Stimulated activated CD4-positive, alpha-beta T cell treated with anti-CD3 and anti-CD28 coated beads, TNF-alpha, amount 100 ng/mL, for 48 hours (primary cell): ENCODE data around the gene POLN.

ENCODE experiments used
- DNase-seq, 3 donors: peaks; one replicate each; pipeline ENCODE4 v3.0.0-alpha.2; 2020; ENCODE audit warnings: low read depth in 3 of 3

The POLN gene

GRCh38 chr4:2116687-2117400, 125.1 kb downstream of the POLN start:
- DNase-seq: no peak

DNA sequence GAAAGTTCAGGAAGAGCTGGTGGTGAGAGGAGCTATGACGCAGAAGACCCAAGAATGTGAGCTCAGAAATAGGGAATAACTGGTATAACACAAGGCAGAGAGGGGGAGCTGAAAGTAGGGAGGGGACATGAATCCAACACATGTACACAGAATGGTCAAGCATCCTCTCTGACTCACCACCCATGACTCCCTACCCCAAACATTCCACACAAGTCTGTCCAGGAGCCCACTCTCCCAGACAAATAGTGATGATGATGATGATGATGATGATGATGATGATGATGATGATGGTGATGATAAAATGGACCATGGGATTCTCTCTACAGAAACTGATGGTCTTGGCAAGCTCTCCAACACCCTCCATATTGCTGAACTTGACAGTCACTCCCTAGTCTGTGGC, 136.4 kb downstream of the POLN start:
- no peak for DNase-seq

DNA sequence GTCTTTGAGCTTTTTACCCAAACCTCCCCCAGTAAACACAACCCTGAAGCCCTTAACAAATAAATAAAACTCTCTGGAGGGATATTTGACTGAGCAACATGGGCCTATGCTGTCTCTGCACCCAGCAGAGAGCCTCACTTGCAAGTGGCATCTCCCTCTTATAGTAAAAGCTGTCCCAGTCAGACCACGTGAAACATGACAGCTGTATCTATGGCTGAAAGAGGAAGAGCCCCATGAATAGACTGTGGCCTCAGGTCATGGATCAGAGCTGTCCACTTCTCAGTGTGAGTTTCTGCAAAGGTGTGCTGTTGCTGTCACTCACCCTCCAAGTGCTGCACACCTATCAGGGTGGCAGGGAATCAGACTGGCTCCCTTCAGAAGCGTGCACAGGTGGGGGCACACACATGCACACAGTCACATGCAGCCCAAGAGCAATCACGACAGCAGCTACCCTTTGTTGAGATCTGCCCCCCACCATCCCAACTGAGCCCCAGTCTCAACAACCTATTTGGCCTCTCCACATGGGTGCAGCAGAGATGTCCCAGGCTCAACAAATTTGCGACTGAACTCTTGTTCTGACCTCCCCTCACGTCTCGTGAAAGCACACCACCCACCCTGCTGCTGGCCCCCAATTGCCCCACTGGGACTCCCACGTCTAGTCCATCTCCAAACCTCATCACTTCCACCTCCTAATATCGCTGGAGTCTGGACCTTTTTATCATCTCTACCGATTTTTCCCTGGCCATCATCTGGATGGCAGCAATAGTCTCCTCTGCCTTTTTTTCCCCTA, 137.2 kb downstream of the POLN start:
- no peak for DNase-seq

GRCh38 chr4:2103843-2104547, 137.9 kb downstream of the POLN start:
- no peak for DNase-seq

- DNase-seq: no peak
These were observed 138.6 kb downstream of the POLN start for GRCh38 chr4:2103127-2103842.

GRCh38 chr4:2102045-2102883, 139.7 kb downstream of the POLN start:
- no peak for DNase-seq

DNA sequence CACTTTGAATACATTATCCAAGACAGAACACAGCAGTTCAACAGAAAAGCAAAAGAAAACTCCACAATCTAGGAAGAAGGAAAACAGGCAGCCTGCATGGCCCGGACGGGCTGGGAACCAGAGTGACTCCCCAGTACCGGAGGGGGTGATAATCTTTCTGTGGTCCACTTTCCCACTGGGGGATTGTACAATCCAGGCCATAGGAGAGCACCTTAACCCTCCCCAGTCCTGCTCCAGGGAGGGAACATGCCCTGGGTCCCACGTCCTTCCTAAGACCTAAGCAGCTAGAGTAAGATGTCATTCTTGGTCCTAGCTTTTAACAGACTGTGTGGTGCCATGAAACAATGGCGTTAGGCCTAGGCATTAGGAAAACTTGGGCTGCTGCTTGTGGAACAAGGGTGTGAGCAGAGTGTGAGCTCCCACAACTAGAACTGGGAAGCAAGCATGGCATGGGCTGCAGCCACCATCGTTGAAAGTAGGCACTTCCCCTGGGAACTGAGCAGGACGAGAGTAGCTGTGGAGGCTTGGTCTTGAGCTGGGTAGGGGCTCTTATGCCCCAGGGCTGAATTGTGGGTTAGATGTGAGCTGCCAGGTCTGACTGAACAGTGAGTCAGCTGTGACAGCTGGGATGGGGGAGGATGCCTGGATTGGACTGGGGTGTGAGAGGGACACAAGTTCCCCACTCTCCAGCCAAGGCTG, 140.4 kb downstream of the POLN start:
- no peak for DNase-seq

DNA sequence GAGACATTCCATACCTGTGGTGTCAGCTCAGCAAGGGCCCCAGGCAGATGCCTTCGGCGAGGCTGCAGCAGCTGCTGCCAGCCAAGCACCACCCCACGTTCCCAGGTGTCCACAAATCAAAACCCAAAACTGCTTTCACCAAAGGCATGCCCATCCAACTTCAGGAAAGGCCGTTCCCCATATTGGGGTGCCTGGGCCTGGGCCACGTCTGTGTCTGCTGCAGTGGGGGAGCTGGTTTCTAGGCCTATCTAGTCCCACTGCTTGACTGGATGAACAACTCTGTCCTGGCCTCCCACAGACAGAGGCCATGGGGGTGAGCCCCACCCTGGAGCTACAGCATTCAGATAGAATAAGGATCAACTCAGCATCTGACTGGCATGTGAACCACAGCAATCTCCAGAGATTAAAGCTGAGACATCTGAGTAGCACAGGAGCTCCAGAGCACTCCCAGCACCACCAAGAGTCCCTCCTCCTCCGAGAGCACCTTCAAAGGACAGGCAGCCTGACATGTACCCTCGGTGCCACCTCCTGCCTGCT, 145.8 kb downstream of the POLN start:
- DNase-seq: no peak

DNA sequence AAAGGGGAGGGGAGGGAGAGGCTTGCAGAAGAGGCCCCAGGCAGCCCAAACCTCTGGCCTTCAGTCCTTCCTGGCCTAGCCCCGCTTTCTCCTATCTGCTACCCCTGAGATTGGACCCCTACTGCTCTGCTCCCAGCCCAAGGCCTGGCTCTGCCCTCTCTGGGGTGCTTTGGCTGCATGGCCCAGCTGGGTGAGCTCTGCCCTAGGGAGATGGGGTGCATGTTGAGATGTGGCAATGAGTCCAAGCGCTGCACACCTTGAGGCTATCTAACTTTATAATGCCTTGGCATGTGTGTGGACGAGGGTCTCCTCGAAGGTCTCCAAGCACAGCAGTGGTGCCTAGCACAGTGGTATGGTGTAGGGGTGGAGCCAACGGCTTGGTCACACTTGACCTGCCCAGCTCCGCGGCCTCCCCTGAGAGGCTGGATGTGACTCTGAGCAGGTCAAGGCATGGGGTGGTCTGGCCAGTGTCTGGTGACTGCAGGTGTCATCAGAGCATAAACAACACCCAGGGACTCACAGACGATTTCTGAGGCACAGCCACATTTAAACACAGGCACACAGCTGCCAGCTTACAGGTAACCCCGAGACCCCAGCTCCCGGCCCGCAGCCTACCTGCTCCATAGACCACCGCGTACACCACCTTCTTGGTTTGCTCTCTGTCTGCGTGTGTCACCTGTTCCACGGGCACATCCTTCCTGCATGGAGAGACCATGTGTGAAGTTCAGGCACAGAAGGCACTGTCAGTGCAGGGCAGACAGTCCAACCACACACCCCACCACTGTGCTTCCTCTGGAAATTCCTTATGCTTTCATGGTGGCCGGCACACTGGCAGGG, 146.5 kb downstream of the POLN start:
- no peak for DNase-seq

DNA sequence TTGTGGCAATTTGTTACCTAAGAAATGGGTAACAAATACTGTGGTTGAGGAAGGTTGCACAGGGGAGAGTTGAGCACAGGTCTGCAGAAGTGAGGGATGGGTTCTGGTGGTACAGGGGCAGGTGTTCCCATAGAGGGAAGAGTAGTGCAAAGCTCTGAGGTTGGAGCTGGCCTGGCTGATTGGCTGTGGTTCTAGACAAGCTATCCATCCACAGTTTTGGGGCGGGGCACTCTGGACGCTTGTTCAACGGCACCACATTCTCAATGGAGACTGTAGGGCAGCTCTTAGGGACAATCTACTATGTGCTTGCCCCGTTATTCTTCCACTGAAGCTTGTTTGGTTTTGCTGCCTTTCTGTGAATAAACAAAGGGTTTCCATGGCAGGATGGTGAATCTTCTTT, 147.4 kb downstream of the POLN start:
- no peak for DNase-seq

DNA sequence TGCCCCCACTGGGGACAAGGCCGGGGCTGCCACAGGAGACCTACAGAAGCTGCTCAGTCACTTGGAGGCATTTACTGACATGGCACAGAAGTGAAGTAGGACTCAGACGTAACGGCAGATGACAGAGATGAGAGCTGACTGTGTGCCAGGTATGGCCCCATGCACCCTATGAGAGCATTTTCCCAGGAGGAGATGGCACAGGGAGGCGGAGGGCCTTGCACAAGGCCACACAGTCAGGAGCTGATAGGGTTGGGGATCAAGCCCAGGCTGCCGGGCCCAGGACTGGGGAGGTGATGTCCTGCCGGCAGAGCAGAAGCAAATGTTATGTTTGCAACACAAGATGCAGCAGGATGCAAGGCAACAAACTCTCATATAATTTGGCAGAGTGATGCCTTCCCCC, 148.7 kb downstream of the POLN start:
- DNase-seq: no peak

GRCh38 chr4:2092669-2093053, 149.3 kb downstream of the POLN start:
- no peak for DNase-seq

GRCh38 chr4:2091990-2092668, 149.8 kb downstream of the POLN start:
- DNase-seq: no peak

GRCh38 chr4:2090642-2091041, 151.3 kb downstream of the POLN start:
- DNase-seq: no peak

DNA sequence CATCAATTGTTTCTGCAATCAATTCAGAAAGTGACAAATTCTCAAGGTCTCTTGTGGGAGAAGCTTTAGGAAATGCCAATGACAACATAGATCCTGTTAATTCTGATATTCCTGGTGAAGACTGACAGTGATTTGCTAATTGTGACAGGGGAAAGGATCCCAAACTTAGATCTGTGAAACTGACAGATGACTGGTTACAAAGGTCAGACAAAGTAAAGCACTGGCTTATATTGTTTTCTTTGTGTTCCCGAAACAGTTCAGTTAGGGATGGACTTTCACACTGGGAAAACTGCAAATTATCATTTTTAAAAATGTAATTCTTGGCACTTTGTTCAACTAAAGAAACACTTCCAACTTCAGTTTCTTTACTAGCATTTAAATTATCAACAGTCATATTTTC, 152.7 kb downstream of the POLN start:
- DNase-seq: no peak

DNA sequence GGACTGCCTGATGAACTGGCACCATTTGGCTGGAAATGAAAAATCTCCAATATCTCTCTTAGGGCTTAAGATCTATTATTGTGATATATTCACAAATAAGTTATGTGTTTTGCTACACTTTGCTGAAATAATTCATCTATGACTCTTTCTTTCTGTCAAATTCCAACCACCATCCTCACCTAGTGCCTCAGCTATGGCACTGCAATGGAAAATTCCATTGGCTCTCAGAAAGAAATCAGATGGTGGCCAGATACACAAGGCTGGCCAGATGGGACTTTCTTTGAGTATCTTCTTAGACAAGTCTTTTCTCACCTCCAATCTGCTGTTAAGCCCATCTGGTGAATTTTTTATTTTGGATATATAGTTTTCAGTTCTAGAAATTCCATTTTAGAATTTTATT, 154.8 kb downstream of the POLN start:
- DNase-seq: no peak

DNA sequence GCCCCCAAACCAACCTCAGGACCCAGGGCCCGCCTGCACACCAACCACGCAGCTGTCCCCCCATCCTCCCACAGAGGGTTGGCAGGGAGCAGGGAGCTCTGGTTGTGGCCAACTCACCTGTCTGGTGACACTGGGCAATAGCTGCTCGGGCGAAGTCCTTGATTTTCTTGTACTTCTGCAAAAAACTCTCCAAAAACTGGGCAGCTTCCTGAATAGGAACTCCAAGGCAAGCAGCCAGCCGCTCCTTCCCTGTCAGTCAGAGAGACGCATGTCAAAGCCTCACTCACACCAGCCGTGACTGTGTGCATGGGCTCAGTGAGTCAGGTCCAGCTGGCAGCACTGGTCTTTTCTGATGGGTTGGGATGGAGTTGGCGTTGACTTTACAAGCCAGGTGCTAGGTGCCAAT, 156.4 kb downstream of the POLN start:
- no peak for DNase-seq

DNA sequence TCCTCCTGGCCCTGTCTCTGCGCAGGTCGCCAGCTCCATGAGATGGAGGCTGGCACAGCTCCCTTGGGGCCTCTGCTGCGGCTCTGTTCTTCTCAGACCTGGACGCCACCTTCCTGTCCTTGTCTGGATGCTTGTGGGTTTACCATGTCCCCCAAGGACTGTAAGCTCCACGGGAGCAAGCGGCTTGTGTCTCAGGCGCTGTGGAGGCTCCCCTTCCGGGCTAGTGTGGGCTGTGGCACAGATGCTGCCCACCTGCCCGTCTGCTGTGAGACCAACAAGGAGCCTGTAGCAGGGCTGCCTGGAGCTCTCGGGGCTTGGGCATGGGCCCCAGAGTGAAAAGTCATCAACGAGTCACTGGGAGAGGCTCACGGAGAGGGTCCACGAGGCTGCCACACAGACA, 157.6 kb downstream of the POLN start:
- DNase-seq: no peak

DNA sequence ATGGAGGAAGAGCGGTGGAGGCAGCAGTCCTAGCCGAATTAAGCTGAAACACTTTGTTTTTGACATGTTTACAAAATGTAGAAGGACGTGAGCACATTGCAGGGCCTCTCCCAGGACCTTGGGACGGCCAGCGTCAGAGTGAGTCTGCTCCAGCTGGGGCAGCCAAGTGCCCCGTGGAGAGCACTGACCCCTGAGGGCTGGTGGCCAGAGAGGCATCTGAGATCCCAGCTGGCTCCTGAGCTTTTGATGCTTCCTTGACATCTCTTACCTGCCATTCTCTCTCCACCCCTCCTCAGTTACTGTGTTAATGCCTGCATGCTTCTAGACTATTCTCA, 158.1 kb downstream of the POLN start:
- DNase-seq: no peak
